Measurements from ENCODE around the gene UBTD2.

DNA sequence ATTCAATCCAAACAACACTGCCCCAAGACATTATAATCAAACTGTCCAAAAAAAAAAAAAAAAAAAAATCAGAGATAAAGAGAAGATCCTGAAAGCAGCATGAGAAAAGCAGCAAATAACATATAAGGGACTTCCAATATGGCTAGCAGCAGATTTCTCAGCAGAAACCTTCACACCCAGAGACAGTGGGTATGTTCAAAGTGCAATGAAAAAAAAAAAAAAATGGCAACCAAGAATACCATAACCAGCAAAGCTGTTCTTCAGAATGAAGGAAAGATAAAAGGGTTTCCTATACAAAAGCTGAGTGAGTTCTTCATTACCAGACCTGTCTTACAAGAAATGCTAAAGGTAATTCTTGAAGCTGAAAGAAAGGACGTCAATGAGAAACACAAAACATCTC lies 32.1 kb downstream of the UBTD2 start:
- TF ChIP-seq, protein P1, sequence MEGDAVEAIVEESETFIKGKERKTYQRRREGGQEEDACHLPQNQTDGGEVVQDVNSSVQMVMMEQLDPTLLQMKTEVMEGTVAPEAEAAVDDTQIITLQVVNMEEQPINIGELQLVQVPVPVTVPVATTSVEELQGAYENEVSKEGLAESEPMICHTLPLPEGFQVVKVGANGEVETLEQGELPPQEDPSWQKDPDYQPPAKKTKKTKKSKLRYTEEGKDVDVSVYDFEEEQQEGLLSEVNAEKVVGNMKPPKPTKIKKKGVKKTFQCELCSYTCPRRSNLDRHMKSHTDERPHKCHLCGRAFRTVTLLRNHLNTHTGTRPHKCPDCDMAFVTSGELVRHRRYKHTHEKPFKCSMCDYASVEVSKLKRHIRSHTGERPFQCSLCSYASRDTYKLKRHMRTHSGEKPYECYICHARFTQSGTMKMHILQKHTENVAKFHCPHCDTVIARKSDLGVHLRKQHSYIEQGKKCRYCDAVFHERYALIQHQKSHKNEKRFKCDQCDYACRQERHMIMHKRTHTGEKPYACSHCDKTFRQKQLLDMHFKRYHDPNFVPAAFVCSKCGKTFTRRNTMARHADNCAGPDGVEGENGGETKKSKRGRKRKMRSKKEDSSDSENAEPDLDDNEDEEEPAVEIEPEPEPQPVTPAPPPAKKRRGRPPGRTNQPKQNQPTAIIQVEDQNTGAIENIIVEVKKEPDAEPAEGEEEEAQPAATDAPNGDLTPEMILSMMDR (IDR thresholded peaks at IDR 0.05), result no peak
- no peak for TF ChIP-seq POLR2A (IDR thresholded peaks at IDR 0.05)
